ENCODE measurements around the gene PIGN.

- TF ChIP-seq CTCF (IDR thresholded peaks at IDR 0.05) (no peak), POLR2A (IDR thresholded peaks at IDR 0.05) (no peak)
Observed at GRCh38 chr18:62027914-62028520, 158.8 kb downstream of the PIGN start.

All from esophagus squamous epithelium (tissue), 4 donors.